Activated CD4-positive, alpha-beta T cell treated with anti-CD3 and anti-CD28 coated beads, Interleukin-2, amount 50 U/mL, for 1 hour (primary cell): Measurements from ENCODE around the gene HIPK3.
"Not testable (repeated sequence)": the region's sequence is repeated elsewhere in the genome, so short reads cannot be mapped to it uniquely, and the experiment has no call there.

Experiments
- DNase-seq: peaks from one replicate; pipeline ENCODE4 v3.0.0-alpha.2; 2020

The HIPK3 gene

DNA sequence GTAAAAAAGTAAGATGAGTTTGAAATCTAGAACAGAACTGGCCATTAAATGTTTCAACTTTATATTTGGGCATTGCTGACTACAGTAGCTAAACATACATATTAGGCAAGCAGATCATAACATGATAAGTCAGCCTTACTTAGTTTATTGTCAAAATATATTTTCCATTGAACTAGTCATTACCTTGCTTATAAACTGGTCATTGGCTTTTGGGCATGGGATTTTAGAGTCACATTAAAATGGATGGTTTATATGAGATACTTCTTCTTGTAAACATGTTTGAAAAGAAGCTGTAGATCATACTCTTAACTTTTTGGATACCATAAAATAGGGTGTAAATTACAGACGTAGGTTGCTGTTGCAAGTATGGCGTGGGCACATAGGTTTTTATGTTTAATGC, 2.7 kb downstream of the HIPK3 start:
- no peak for DNase-seq

DNA sequence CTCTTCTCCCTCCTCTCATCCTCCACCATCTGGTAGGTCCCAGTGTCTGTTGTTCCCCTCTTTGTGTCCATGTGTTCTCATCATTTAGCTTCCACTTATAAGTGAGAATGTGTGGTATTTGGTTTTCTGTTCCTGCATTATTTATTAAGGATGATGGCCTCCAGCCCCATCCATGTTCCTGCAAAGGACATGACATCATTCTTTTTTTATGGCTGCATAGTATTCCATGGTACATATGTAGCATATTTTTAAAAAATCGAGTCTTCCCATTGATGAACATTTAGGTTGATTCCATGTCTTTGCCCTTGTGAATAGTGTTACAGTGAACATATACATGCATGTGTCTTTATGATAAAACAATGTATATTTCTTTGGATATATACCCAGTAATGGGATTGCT, 4.2 kb downstream of the HIPK3 start:
- not testable (repeated sequence) for DNase-seq

DNA sequence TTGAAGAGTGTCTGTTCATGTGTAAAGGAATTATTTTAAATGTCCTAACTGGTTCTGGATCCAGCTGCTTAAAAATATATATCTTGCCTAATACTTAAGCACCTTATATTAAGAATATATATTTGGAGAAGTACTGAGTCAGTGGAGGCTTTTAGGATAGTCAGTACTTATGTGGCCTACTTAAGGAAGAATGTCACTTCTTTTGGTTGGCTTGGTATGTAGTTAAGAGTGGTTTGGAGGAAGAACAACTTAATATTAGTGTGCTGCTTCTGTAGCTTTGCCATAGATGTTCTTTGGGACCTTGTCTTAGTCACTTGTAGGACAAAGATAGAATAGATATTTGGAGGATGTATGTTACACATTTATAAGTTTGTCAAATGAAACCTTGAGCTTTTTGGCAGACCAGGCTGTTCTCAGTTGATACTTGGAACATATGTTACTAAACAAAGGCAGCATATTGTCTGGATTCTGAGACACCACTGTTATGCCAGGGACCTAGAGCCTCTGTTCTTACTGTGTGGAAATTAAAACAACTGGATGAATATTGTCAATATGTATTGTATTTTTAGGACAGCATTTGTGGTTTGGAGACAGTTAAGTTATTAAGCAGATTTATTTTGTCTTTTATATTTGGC, 4.9 kb downstream of the HIPK3 start:
- no peak for DNase-seq

- no peak for DNase-seq
Observed at GRCh38 chr11:33263549-33263948, 6.4 kb downstream of the HIPK3 start.

DNA sequence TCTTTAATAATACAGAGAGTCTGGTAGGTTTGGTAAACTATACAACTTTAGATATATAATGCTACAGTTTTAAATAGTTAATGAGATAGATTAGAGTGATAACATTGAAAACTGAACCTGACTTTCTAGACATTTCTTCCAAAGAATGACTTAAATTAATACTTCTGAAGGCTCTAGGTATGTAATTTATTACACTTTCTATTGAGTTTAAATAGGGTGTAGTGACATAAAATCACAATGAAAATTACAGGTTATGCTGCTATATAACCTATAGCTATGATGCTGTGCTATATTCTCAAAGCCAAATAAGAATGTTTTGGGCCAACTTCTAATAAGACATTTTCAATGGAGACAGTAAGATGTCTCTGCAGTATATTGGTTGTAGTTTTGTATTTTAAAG, 7.7 kb downstream of the HIPK3 start:
- DNase-seq, result no peak

DNA sequence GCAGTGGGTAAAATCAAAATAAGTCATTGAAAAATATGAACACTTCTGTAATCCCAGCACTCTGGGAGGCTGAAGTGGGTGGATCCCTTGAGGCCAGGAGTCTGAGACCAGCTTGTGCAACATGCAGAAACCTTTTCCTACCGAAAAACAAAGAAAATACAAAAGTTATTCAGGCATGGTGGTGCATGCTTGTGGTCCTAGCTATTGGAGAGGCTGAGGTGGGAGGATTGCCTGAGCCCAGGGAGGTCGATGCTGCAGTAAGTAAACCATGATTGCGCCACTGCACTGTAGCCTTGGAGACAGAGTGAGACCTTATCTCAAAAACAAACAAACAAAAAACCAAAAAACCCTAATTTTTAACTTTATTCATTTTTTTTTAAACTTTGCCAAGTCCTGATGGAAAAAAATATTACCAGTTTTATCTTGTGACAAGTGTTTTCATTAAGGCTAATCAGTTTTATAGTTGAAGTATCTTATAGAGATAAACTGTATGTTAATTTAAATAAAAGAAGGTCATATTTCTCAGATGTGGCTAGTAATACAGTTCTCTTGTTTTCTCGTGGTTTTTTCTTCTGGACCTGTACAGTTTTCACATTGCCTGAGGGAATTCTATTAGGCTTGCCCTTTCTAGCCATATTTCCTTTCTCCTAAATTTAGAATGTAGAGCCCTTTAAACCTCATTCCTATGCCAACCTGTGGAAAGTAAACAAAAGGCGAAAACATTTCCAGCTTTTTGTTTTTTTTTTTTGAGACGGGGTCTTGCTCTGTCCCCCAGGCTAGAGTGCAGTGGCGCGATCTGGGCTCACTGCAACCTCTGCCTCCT, 9.4 kb downstream of the HIPK3 start:
- DNase-seq, result no peak

GRCh38 chr11:33268945-33269540, 11.9 kb downstream of the HIPK3 start:
- no peak for DNase-seq

DNA sequence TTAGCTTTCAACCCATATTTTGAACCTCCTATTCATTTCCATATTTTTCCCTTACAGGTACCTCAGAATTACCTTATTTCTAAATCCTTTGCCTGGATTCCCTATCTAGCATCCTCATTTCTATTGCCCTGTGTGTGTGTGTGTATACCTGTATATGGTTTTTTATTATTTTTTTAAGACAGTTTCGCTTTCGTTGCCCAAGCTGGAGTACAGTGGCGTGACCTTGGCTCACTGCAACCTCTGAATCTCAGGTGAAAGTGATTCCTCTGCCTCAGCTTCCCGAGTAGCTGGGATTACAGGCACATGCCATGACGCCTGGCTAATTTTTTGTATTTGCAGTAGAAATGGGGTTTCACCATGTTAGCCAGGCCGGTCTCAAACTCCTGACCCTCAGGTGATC, 12.6 kb downstream of the HIPK3 start:
- no peak for DNase-seq

DNA sequence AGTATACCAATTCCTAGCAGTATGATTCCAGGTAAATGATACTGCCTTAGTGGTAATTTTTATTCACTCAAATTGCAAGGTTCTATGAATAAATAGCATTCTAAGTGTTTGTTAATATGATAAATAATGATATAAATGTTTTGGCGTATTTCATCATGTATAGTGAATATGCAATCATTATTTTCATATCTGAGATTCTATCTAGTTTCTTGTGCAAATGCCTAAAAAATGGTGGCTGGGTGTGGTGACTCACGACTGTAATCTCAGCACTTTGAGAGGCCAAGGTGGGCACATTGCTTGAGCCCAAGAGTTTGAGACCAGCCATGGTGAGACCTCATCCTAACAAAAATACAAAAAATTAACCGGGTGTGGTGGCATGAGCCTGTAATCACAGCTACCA, 13.9 kb downstream of the HIPK3 start:
- no peak for DNase-seq

GRCh38 chr11:33272338-33273107, 15.3 kb downstream of the HIPK3 start:
- no peak for DNase-seq

DNA sequence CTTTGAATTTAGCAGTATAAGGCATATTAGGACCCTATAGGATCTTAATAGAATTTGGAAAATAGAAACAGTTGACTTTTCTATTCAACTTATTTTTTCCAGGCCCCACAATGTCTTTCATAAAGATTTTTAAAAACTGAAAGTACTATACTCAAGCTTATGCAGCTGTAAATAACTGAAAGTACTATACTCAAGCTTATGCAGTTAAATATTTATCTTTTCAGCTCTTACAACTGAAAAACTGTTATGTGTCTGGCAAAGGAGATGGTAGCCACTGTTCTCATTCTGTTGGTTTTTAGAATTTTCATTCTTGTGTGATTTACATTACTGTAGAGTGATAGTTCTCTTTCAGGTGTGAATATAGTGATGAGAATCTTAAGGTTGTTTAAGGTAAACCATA, 16.5 kb downstream of the HIPK3 start:
- DNase-seq, result no peak

DNA sequence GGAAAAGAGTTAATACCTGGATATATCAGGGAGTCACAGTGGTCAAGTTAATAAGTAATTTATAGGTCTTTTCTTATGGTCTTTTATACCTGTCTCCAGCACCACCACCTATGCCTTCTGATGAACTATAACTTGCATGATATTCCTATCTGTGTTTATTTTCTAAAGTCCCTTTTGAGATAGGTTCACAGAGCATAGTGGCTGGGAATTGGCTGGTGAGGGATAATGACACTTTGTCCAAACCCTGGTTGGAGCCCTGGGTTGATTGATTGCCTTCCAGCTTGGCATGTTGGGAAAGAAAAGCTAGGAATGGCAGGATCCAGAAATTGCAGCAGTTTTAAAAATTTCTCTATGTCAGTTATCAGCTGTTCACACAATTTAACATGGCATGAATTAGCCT, 23.2 kb downstream of the HIPK3 start:
- no peak for DNase-seq

- no peak for DNase-seq
Observed at GRCh38 chr11:33281758-33282157, 24.6 kb downstream of the HIPK3 start.

- no peak for DNase-seq
Observed at GRCh38 chr11:33284818-33285217, 27.6 kb downstream of the HIPK3 start.

GRCh38 chr11:33290319-33290718, 33.1 kb downstream of the HIPK3 start:
- no peak for DNase-seq

DNA sequence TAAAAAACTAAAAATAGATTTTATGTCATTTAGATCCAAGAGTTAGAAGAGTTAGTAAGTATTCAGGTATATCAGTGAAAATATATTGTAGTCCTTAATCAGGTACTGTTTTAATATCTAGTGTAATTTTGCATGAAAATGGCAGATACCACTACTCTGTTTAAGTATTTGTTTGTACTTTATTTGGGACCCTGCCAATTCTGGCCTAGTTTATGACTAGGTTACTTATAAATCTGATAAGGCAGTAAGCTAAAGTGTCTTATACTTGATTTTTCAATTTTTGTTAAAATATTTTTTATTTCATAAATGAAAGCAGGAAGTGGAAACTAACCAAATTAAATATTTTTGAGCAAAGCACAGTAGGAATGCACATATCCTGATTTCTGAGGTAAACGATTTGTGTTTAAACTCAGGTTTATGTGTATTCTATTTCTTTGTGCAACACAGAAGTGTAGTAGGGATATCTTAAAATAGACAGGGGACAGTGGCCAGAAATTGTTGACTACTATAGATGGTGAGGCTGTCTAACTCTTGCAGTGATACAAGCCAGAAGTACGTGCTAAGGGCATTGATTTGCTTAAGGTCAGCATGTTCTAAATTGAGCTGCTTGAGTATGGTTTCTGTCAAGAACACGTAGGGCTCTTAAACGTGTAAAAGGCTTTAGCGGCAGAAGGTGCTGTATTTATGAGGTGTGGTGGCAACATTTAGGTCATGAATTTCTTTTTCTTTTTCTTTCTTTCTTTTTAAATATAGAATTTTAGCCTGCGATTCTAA, 34.0 kb downstream of the HIPK3 start:
- DNase-seq, result no peak

- DNase-seq, result no peak
Observed at GRCh38 chr11:33292311-33292710, 35.1 kb downstream of the HIPK3 start.

- DNase-seq, result no peak
Observed at GRCh38 chr11:33294224-33294623, 37.0 kb downstream of the HIPK3 start.

- no peak for DNase-seq
Observed at GRCh38 chr11:33294797-33295196, 37.6 kb downstream of the HIPK3 start.

DNA sequence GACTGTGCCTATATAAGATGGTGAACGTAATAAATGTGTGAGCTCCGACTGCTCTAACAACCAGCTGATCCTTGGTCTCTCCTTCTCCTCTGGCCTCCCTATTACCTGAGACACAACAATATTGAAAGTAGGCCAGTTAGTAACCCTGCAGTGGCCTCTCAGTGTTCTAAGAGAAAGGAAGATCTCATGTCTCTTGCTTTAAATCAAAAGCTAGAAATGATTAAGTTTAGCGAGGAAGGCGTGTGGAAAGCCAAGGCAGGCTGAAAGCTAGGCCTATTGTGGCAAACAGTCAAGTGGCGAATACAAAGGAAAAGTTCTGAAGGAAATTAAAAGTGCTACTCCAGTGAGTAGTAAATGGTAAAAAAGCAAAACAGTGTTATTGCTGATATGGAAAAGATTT, 39.5 kb downstream of the HIPK3 start:
- no peak for DNase-seq

DNA sequence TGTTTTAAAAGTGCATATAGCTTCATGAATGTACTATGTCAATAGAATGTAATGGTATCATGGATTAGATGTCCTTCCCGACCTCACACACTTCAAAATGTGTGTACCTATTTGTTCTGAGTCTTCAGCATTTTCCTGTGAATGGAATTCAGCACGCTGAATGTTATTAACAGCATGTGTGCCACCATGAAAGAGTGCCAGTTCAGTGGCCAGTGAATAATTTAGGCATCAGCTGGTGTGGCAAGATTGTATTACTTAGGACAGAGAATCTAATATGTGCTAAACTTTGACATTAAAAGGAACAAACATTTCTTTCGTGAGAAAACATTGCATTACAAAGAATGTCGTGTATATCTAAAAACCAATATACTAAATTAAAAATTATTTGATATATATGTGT, 46.4 kb downstream of the HIPK3 start:
- no peak for DNase-seq

DNA sequence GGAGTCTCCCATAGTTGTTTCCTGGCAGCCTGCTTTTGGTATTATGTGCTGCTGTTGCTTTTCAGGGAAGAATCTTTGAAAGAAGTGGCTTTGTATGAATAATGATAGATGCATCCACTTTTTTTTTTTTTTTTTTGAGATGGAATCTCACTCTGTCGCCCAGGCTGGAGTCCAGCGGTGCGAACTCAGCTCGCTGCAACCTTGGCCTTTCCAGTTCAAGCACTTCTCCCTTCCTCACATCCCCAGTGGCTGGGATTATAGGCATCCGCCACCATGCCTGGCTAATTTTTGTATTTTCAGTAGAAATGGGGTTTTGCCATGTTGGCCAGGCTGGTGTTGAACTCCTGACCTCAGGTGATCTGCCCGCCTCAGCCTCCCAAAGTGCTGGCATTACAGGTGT, 49.6 kb downstream of the HIPK3 start:
- not testable (repeated sequence) for DNase-seq

DNA sequence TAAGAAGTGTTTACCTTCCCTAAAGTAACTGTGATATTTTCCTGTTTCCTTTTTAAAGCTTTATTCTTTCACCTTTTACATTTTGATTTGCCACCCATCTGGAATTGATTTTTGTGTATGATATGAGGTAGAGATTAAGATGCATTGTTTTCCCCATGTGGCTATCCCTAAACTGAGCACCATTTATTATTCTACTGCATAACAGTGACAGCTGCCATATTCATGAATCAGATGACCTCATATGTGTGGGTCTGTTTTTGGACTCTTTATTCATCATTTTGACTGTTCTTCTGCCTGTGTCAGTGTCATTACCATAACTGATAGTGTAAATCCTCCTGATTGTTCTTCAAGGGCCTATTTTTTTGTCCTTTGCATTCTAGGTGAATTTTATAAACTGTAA, 50.8 kb downstream of the HIPK3 start:
- no peak for DNase-seq
